K562 (cell line): ENCODE results near the gene RNF207. TPM values are rescaled to one million over a fixed set of nuclear protein-coding genes. Genes with fewer than 3 reads are reported as not detected.

Source experiments
- CBX3 ChIP-seq, 2 experiments: IDR thresholded peaks; 1 replicate in 1 of 2; 2 replicates in 1 of 2; pipeline ENCODE4 v1.6.1; 2012; ENCODE audit warnings: inconsistent platforms in 2 of 2, low read length in 2 of 2, borderline replicate concordance in 1 of 2, control low read depth in 1 of 2
- FOXK2 ChIP-seq, 2 experiments: fragments of 450-650 bp; IDR thresholded peaks in 1 of 2; conservative IDR thresholded peaks in 1 of 2; 2 replicates each; pipeline ENCODE4 v1.6.1; 2016; ENCODE audit warnings: low read depth in 2 of 2, mild to moderate bottlenecking in 1 of 2
- FOXP1 ChIP-seq: sonication (generic); formaldehyde crosslinking; IDR thresholded peaks from 2 replicates; pipeline ENCODE4 v1.8.0; 2022; ENCODE audit warnings: mild to moderate bottlenecking, missing genetic modification reagents
- MYNN ChIP-seq, 2 experiments: sonication (generic); formaldehyde crosslinking in 1 of 2; IDR thresholded peaks; 2 replicates each; pipeline versions ENCODE4 v1.5.0 to v1.6.1; 2016 to 2020; ENCODE audit warnings: antibody characterized with exemption in 1 of 2, missing genetic modification reagents in 1 of 2
- NR3C1 ChIP-seq: sonication (generic); formaldehyde crosslinking; IDR thresholded peaks from 2 replicates; pipeline ENCODE4 v1.8.1; 2022; ENCODE audit warnings: missing genetic modification reagents
- PHB ChIP-seq: fragments of 250-450 bp; sonication (Bioruptor Pico); IDR thresholded peaks from 2 replicates; pipeline ENCODE4 v1.5.0; 2021
- SLC30A9 ChIP-seq: fragments of 250-450 bp; sonication (Bioruptor Pico); IDR thresholded peaks from 2 replicates; pipeline ENCODE4 v1.8.0; 2022; ENCODE audit warnings: mild to moderate bottlenecking, moderate library complexity
- SMARCC2 ChIP-seq: fragments of 450-650 bp; IDR thresholded peaks from 2 replicates; pipeline ENCODE4 v1.6.1; 2017; ENCODE audit warnings: antibody characterized with exemption, moderate library complexity, mild to moderate bottlenecking, low read depth
- THRB ChIP-seq: fragments of 450-650 bp; formaldehyde crosslinking; conservative IDR thresholded peaks from 2 replicates; pipeline ENCODE4 v1.4.0; 2022; ENCODE audit warnings: mild to moderate bottlenecking, missing genetic modification characterization
- YY1 ChIP-seq, 3 experiments: IDR thresholded peaks; 2 replicates each; pipeline ENCODE4 v1.6.1; 2011; ENCODE audit warnings: low read length in 2 of 3, mild to moderate bottlenecking in 2 of 3, moderate library complexity in 2 of 3, borderline replicate concordance in 1 of 3, control low read depth in 1 of 3, low read depth in 1 of 3; ENCODE audit not compliant: insufficient read depth in 3 of 3, insufficient replicate concordance in 2 of 3, control insufficient read depth in 1 of 3, insufficient read length in 1 of 3; ENCODE audit errors: extremely low read depth in 1 of 3
- ZNF274 ChIP-seq: IDR thresholded peaks from 2 replicates; pipeline ENCODE4 v1.6.1; 2011; ENCODE audit warnings: low read depth, mild to moderate bottlenecking, low read length, moderate library complexity, borderline replicate concordance
- ZNF639 ChIP-seq, 2 experiments: fragments of 200-800 bp in 1 of 2; sonication (Bioruptor generic) in 1 of 2; sonication (generic) in 1 of 2; formaldehyde crosslinking in 1 of 2; IDR thresholded peaks in 1 of 2; conservative IDR thresholded peaks in 1 of 2; 2 replicates each; pipeline versions ENCODE4 v1.5.0 to v1.6.1; 2016 to 2020; ENCODE audit warnings: missing compliant biosample characterization in 1 of 2, missing genetic modification characterization in 1 of 2, missing genetic modification reagents in 1 of 2
- ZNF785 ChIP-seq: fragments of 250-450 bp; sonication (Bioruptor Pico); IDR thresholded peaks from 2 replicates; pipeline ENCODE4 v1.4.0; 2020; ENCODE audit warnings: mild to moderate bottlenecking
- polyA plus RNA-seq, 8 experiments: library from polyadenylated mRNA; depleted of rRNA in 4 of 8; stranded (reverse) in 5 of 8; unstranded in 3 of 8; fragments of >200 nt; fragmentation: Nextera tagmentation in 2 of 8; fragmentation: Illumina TruSeq in 1 of 8; extraction: Ambion mirVana in 2 of 8; extraction: Trizol in 1 of 8; gene quantifications; 2 replicates each; pipeline versions ENCODE4 v1.2.1 to v1.2.3, GENCODE V29; 2011 to 2014; ENCODE audit warnings: inconsistent platforms in 1 of 8, missing spikeins in 1 of 8
- total RNA-seq, 7 experiments: library from RNA; depleted of rRNA in 6 of 7; stranded (reverse); fragments of >200 nt in 6 of 7; fragmentation: Illumina TruSeq in 2 of 7; extraction: Trizol in 2 of 7; gene quantifications; 2 replicates each; pipeline versions ENCODE4 v1.2.1 to v1.2.3, GENCODE V29; 2011 to 2021; ENCODE audit warnings: low replicate concordance in 1 of 7
- TF ChIP-seq, protein P1 (sequence below): fragments of 450-650 bp; IDR thresholded peaks from 2 replicates; pipeline ENCODE4 v1.6.1; 2016; ENCODE audit warnings: mild to moderate bottlenecking
- TF ChIP-seq, protein P2 (sequence below): sonication (generic); formaldehyde crosslinking; IDR thresholded peaks from 2 replicates; pipeline ENCODE4 v1.4.0; 2020; ENCODE audit warnings: mild to moderate bottlenecking, missing genetic modification reagents

Gene RNF207
- total and polyA plus RNA-seq, 9 of the 15 experiments (the other 6 are each of a cell fraction or from before 2014, with no cell fraction given) = 2.7 to 30.6 (median 12.9) TPM

GRCh38 chr1:6205849-6206519 lies at the start of gene RNF207 (continued):
- TF ChIP-seq NR3C1 (CRISPR knock-in tag) (no peak; the same call in 1 of the 2 replicates), THRB (CRISPR knock-in tag) (no peak), PHB (no peak), SMARCC2 (no peak), ZNF274 (no peak), CBX3 (IDR thresholded peaks at IDR 0.05; ENCODE audit: borderline replicate concordance in 1 of 2, low read length in 2 of 2) (no peak), SLC30A9 (CRISPR knock-in tag) (no peak), ZNF639 (CRISPR knock-in tag; conservative IDR thresholded peaks at IDR 0.05 in 1 of 2, IDR thresholded peaks at IDR 0.05 in 1 of 2) (no peak), FOXK2 (conservative IDR thresholded peaks at IDR 0.05 in 1 of 2, IDR thresholded peaks at IDR 0.05 in 1 of 2; ENCODE audit: low read depth in 2 of 2) (no peak), MYNN (IDR thresholded peaks at IDR 0.05) (no peak), MYNN (CRISPR knock-in tag; IDR thresholded peaks at IDR 0.05) (no peak), YY1 (IDR thresholded peaks at IDR 0.05; ENCODE audit: borderline replicate concordance in 1 of 3, control insufficient read depth in 1 of 3, extremely low read depth in 1 of 3, insufficient read depth in 3 of 3, insufficient read length in 1 of 3, insufficient replicate concordance in 2 of 3, low read depth in 1 of 3, low read length in 2 of 3) (peak in 1 of 3 experiments; percentile 47), FOXP1 (CRISPR knock-in tag) (0 out of 2 replicates have a peak, but pooled peaks have one; percentile 28), ZNF785 (CRISPR knock-in tag) (no peak)
- TF ChIP-seq, protein P1, sequence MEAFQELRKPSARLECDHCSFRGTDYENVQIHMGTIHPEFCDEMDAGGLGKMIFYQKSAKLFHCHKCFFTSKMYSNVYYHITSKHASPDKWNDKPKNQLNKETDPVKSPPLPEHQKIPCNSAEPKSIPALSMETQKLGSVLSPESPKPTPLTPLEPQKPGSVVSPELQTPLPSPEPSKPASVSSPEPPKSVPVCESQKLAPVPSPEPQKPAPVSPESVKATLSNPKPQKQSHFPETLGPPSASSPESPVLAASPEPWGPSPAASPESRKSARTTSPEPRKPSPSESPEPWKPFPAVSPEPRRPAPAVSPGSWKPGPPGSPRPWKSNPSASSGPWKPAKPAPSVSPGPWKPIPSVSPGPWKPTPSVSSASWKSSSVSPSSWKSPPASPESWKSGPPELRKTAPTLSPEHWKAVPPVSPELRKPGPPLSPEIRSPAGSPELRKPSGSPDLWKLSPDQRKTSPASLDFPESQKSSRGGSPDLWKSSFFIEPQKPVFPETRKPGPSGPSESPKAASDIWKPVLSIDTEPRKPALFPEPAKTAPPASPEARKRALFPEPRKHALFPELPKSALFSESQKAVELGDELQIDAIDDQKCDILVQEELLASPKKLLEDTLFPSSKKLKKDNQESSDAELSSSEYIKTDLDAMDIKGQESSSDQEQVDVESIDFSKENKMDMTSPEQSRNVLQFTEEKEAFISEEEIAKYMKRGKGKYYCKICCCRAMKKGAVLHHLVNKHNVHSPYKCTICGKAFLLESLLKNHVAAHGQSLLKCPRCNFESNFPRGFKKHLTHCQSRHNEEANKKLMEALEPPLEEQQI = no peak
- TF ChIP-seq, protein P2, sequence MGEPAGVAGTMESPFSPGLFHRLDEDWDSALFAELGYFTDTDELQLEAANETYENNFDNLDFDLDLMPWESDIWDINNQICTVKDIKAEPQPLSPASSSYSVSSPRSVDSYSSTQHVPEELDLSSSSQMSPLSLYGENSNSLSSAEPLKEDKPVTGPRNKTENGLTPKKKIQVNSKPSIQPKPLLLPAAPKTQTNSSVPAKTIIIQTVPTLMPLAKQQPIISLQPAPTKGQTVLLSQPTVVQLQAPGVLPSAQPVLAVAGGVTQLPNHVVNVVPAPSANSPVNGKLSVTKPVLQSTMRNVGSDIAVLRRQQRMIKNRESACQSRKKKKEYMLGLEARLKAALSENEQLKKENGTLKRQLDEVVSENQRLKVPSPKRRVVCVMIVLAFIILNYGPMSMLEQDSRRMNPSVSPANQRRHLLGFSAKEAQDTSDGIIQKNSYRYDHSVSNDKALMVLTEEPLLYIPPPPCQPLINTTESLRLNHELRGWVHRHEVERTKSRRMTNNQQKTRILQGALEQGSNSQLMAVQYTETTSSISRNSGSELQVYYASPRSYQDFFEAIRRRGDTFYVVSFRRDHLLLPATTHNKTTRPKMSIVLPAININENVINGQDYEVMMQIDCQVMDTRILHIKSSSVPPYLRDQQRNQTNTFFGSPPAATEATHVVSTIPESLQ (CRISPR knock-in tag) = no peak
